ENCODE data around the gene NPIPB12.
"Not testable (repeated sequence)": the region's sequence is repeated elsewhere in the genome, so short reads cannot be mapped to it uniquely, and the experiment has no call there.

The NPIPB12 gene

GRCh38 chr16:29506308-29506707, at the start of gene NPIPB12:
Gene NPIPB12, minus strand, starts transcription at chr16:29506408.
- not testable (repeated sequence) for H3K9me3 ChIP-seq (ENCODE audit: control insufficient read depth, low read length); H3K27me3 ChIP-seq (replicated peaks; ENCODE audit: control insufficient read depth, insufficient read depth, low read length); DNase-seq (ENCODE audit: low read depth); H3K4me3 ChIP-seq (ENCODE audit: low read length); H3K36me3 ChIP-seq (ENCODE audit: control insufficient read depth, insufficient read depth, low read length, severe bottlenecking); H3K9ac ChIP-seq (ENCODE audit: low read length); H3K4me1 ChIP-seq (ENCODE audit: control insufficient read depth, insufficient read depth, low read length)

GRCh38 chr16:29521520-29521919, 15.3 kb upstream of the NPIPB12 start:
- H3K27me3 ChIP-seq (replicated peaks; ENCODE audit: control insufficient read depth, insufficient read depth, low read length); H3K4me3 ChIP-seq (ENCODE audit: low read length); H3K4me1 ChIP-seq (ENCODE audit: control insufficient read depth, insufficient read depth, low read length); H3K9ac ChIP-seq (ENCODE audit: low read length); H3K9me3 ChIP-seq (ENCODE audit: control insufficient read depth, low read length); H3K36me3 ChIP-seq (ENCODE audit: control insufficient read depth, insufficient read depth, low read length, severe bottlenecking); DNase-seq (ENCODE audit: low read depth): not testable (repeated sequence)

- DNase-seq (ENCODE audit: low read depth) = not testable (repeated sequence)
These were observed 23.9 kb downstream of the NPIPB12 start for GRCh38 chr16:29482276-29482675.

GRCh38 chr16:29472065-29472464, 34.1 kb downstream of the NPIPB12 start:
- not testable (repeated sequence) for H3K9ac ChIP-seq (ENCODE audit: low read length); H3K4me1 ChIP-seq (ENCODE audit: control insufficient read depth, insufficient read depth, low read length); H3K9me3 ChIP-seq (ENCODE audit: control insufficient read depth, low read length); H3K27me3 ChIP-seq (replicated peaks; ENCODE audit: control insufficient read depth, insufficient read depth, low read length); H3K4me3 ChIP-seq (ENCODE audit: low read length); DNase-seq (ENCODE audit: low read depth); H3K36me3 ChIP-seq (ENCODE audit: control insufficient read depth, insufficient read depth, low read length, severe bottlenecking)

More at GRCh38 chr16:29482276-29482675, 23.9 kb downstream of the NPIPB12 start:
- not testable (repeated sequence) for H3K27me3 ChIP-seq (replicated peaks; ENCODE audit: control insufficient read depth, insufficient read depth, low read length); H3K4me3 ChIP-seq (ENCODE audit: low read length); H3K9ac ChIP-seq (ENCODE audit: low read length); H3K36me3 ChIP-seq (ENCODE audit: control insufficient read depth, insufficient read depth, low read length, severe bottlenecking); H3K4me1 ChIP-seq (ENCODE audit: control insufficient read depth, insufficient read depth, low read length); H3K9me3 ChIP-seq (ENCODE audit: control insufficient read depth, low read length)

- H3K4me3 ChIP-seq (ENCODE audit: low read length); DNase-seq (ENCODE audit: low read depth): not testable (repeated sequence)
These were observed 36.5 kb downstream of the NPIPB12 start for GRCh38 chr16:29469660-29470059.

GRCh38 chr16:29467654-29468366, 38.4 kb downstream of the NPIPB12 start:
- H3K4me3 ChIP-seq (ENCODE audit: low read length); H3K9me3 ChIP-seq (ENCODE audit: control insufficient read depth, low read length); H3K4me1 ChIP-seq (ENCODE audit: control insufficient read depth, insufficient read depth, low read length); H3K36me3 ChIP-seq (ENCODE audit: control insufficient read depth, insufficient read depth, low read length, severe bottlenecking); H3K27me3 ChIP-seq (replicated peaks; ENCODE audit: control insufficient read depth, insufficient read depth, low read length); DNase-seq (ENCODE audit: low read depth); H3K9ac ChIP-seq (ENCODE audit: low read length): not testable (repeated sequence)

More at GRCh38 chr16:29469660-29470059, 36.5 kb downstream of the NPIPB12 start:
- not testable (repeated sequence) for H3K9ac ChIP-seq (ENCODE audit: low read length); H3K27me3 ChIP-seq (replicated peaks; ENCODE audit: control insufficient read depth, insufficient read depth, low read length); H3K4me1 ChIP-seq (ENCODE audit: control insufficient read depth, insufficient read depth, low read length); H3K9me3 ChIP-seq (ENCODE audit: control insufficient read depth, low read length); H3K36me3 ChIP-seq (ENCODE audit: control insufficient read depth, insufficient read depth, low read length, severe bottlenecking)

GRCh38 chr16:29466904-29467303, 39.3 kb downstream of the NPIPB12 start:
- not testable (repeated sequence) for DNase-seq (ENCODE audit: low read depth)

GRCh38 chr16:29465985-29466824, 40.0 kb downstream of the NPIPB12 start:
- H3K4me3 ChIP-seq (ENCODE audit: low read length); H3K36me3 ChIP-seq (ENCODE audit: control insufficient read depth, insufficient read depth, low read length, severe bottlenecking); H3K27me3 ChIP-seq (replicated peaks; ENCODE audit: control insufficient read depth, insufficient read depth, low read length); H3K9me3 ChIP-seq (ENCODE audit: control insufficient read depth, low read length); DNase-seq (ENCODE audit: low read depth); H3K9ac ChIP-seq (ENCODE audit: low read length); H3K4me1 ChIP-seq (ENCODE audit: control insufficient read depth, insufficient read depth, low read length): not testable (repeated sequence)

More at GRCh38 chr16:29466904-29467303, 39.3 kb downstream of the NPIPB12 start:
- not testable (repeated sequence) for H3K9ac ChIP-seq (ENCODE audit: low read length); H3K27me3 ChIP-seq (replicated peaks; ENCODE audit: control insufficient read depth, insufficient read depth, low read length); H3K36me3 ChIP-seq (ENCODE audit: control insufficient read depth, insufficient read depth, low read length, severe bottlenecking); H3K4me1 ChIP-seq (ENCODE audit: control insufficient read depth, insufficient read depth, low read length); H3K9me3 ChIP-seq (ENCODE audit: control insufficient read depth, low read length); H3K4me3 ChIP-seq (ENCODE audit: low read length)

GRCh38 chr16:29460647-29461030, 45.6 kb downstream of the NPIPB12 start:
- not testable (repeated sequence) for DNase-seq (ENCODE audit: low read depth); H3K9me3 ChIP-seq (ENCODE audit: control insufficient read depth, low read length); H3K4me1 ChIP-seq (ENCODE audit: control insufficient read depth, insufficient read depth, low read length); H3K4me3 ChIP-seq (ENCODE audit: low read length); H3K27me3 ChIP-seq (replicated peaks; ENCODE audit: control insufficient read depth, insufficient read depth, low read length); H3K36me3 ChIP-seq (ENCODE audit: control insufficient read depth, insufficient read depth, low read length, severe bottlenecking); H3K9ac ChIP-seq (ENCODE audit: low read length)

- H3K36me3 ChIP-seq (ENCODE audit: control insufficient read depth, insufficient read depth, low read length, severe bottlenecking); H3K27me3 ChIP-seq (replicated peaks; ENCODE audit: control insufficient read depth, insufficient read depth, low read length); H3K9me3 ChIP-seq (ENCODE audit: control insufficient read depth, low read length); H3K4me3 ChIP-seq (ENCODE audit: low read length); DNase-seq (ENCODE audit: low read depth); H3K4me1 ChIP-seq (ENCODE audit: control insufficient read depth, insufficient read depth, low read length); H3K9ac ChIP-seq (ENCODE audit: low read length): not testable (repeated sequence)
These were observed 46.2 kb downstream of the NPIPB12 start, which contains the start of gene SULT1A4 for GRCh38 chr16:29459706-29460646. Gene SULT1A4, plus strand, starts transcription at chr16:29459913. Its CDS starts 1,473 bp downstream, at chr16:29461386.

GRCh38 chr16:29457660-29458059, 48.5 kb downstream of the NPIPB12 start:
- H3K9ac ChIP-seq (ENCODE audit: low read length); H3K36me3 ChIP-seq (ENCODE audit: control insufficient read depth, insufficient read depth, low read length, severe bottlenecking); H3K9me3 ChIP-seq (ENCODE audit: control insufficient read depth, low read length); DNase-seq (ENCODE audit: low read depth); H3K4me3 ChIP-seq (ENCODE audit: low read length); H3K4me1 ChIP-seq (ENCODE audit: control insufficient read depth, insufficient read depth, low read length); H3K27me3 ChIP-seq (replicated peaks; ENCODE audit: control insufficient read depth, insufficient read depth, low read length): not testable (repeated sequence)
